Rectal smooth muscle tissue (tissue), 1 donor: Measurements from ENCODE around the gene C2CD2.

Experiments
- H3K27ac ChIP-seq: one replicate; pipeline ENCODE4 v1.7.0; 2013; ENCODE audit warnings: low read depth, low read length, inconsistent platforms
- H3K27me3 ChIP-seq: one replicate; pipeline ENCODE4 v1.7.0; 2013; ENCODE audit warnings: low read length; ENCODE audit not compliant: control insufficient read depth, insufficient read depth
- H3K36me3 ChIP-seq: one replicate; pipeline ENCODE4 v1.7.0; 2013; ENCODE audit warnings: low read length; ENCODE audit not compliant: control insufficient read depth, insufficient read depth
- H3K4me1 ChIP-seq: one replicate; pipeline ENCODE4 v1.7.0; 2013; ENCODE audit warnings: low read length; ENCODE audit not compliant: control insufficient read depth, insufficient read depth
- H3K4me3 ChIP-seq: one replicate; pipeline ENCODE4 v1.7.0; 2013; ENCODE audit warnings: low read length
- H3K9ac ChIP-seq: one replicate; pipeline ENCODE4 v1.7.0; 2013; ENCODE audit warnings: low read length

C2CD2 gene

GRCh38 chr21:41985662-41986416 is 32.0 kb upstream of the C2CD2 start:
- no peak overlapping the region for H3K9ac ChIP-seq
- H3K4me1 ChIP-seq, result no peaks in the 10 kb centered on the region
- no peaks in the 10 kb centered on the region for H3K27me3 ChIP-seq
- H3K4me3 ChIP-seq, result no peak overlapping the region
- no peak overlapping the region for H3K27ac ChIP-seq
- H3K36me3 ChIP-seq, result peaks cover under 1% of the 10 kb centered on the region

- H3K36me3 ChIP-seq, result no peaks in the 10 kb centered on the region
- H3K4me1 ChIP-seq, result no peaks in the 10 kb centered on the region
- no peak overlapping the region for H3K9ac ChIP-seq
These were observed 29.4 kb upstream of the C2CD2 start for GRCh38 chr21:41983229-41983628.

GRCh38 chr21:41980561-41980960 is 26.7 kb upstream of the C2CD2 start:
- Histone ChIP-seq H3K27me3 (no peaks in the 10 kb centered on the region), H3K36me3 (no peaks in the 10 kb centered on the region), H3K27ac (no peak overlapping the region), H3K9ac (no peak overlapping the region), H3K4me1 (no peaks in the 10 kb centered on the region), H3K4me3 (no peak overlapping the region)

More at GRCh38 chr21:41983229-41983628, 29.4 kb upstream of the C2CD2 start:
- no peaks in the 10 kb centered on the region for H3K27me3 ChIP-seq
- no peak overlapping the region for H3K27ac ChIP-seq
- H3K4me3 ChIP-seq, result no peak overlapping the region

- Histone ChIP-seq H3K4me3 (no peak overlapping the region), H3K27me3 (no peaks in the 10 kb centered on the region), H3K9ac (no peak overlapping the region), H3K4me1 (no peaks in the 10 kb centered on the region), H3K36me3 (no peaks in the 10 kb centered on the region), H3K27ac (no peak overlapping the region)
These were observed 26.0 kb upstream of the C2CD2 start for GRCh38 chr21:41979751-41980369.

- no peak overlapping the region for H3K9ac ChIP-seq
- H3K4me1 ChIP-seq, result no peaks in the 10 kb centered on the region
- no peaks in the 10 kb centered on the region for H3K27me3 ChIP-seq
- H3K4me3 ChIP-seq, result no peak overlapping the region
- no peaks in the 10 kb centered on the region for H3K36me3 ChIP-seq
- H3K27ac ChIP-seq, result no peak overlapping the region
These were observed 25.5 kb upstream of the C2CD2 start for GRCh38 chr21:41979335-41979734.

GRCh38 chr21:41977034-41977950 is 23.5 kb upstream of the C2CD2 start:
- H3K27me3 ChIP-seq, result no peaks in the 10 kb centered on the region
- H3K9ac ChIP-seq, result no peak overlapping the region
- H3K36me3 ChIP-seq, result no peaks in the 10 kb centered on the region
- no peak overlapping the region for H3K4me3 ChIP-seq
- no peak overlapping the region for H3K27ac ChIP-seq
- no peaks in the 10 kb centered on the region for H3K4me1 ChIP-seq

- H3K36me3 ChIP-seq, result no peaks in the 10 kb centered on the region
- no peaks in the 10 kb centered on the region for H3K4me1 ChIP-seq
- H3K27ac ChIP-seq, result no peak overlapping the region
- no peak overlapping the region for H3K4me3 ChIP-seq
- H3K9ac ChIP-seq, result no peak overlapping the region
- H3K27me3 ChIP-seq, result no peaks in the 10 kb centered on the region
These were observed 22.8 kb upstream of the C2CD2 start for GRCh38 chr21:41976611-41977010.

- Histone ChIP-seq H3K4me1 (no peaks in the 10 kb centered on the region), H3K9ac (no peak overlapping the region), H3K27ac (no peak overlapping the region), H3K27me3 (no peaks in the 10 kb centered on the region), H3K36me3 (no peaks in the 10 kb centered on the region), H3K4me3 (no peak overlapping the region)
These were observed 21.8 kb upstream of the C2CD2 start for GRCh38 chr21:41975391-41976272.

- no peak overlapping the region for H3K4me3 ChIP-seq
- H3K9ac ChIP-seq, result no peak overlapping the region
- no peaks in the 10 kb centered on the region for H3K4me1 ChIP-seq
- no peak overlapping the region for H3K27ac ChIP-seq
- no peaks in the 10 kb centered on the region for H3K36me3 ChIP-seq
- H3K27me3 ChIP-seq, result no peaks in the 10 kb centered on the region
These were observed 20.9 kb upstream of the C2CD2 start for GRCh38 chr21:41974752-41975053.

GRCh38 chr21:41973861-41974751 is 20.3 kb upstream of the C2CD2 start:
- Histone ChIP-seq H3K27me3 (no peaks in the 10 kb centered on the region), H3K36me3 (no peaks in the 10 kb centered on the region), H3K27ac (no peak overlapping the region), H3K4me1 (no peaks in the 10 kb centered on the region), H3K9ac (no peak overlapping the region), H3K4me3 (no peak overlapping the region)

- no peaks in the 10 kb centered on the region for H3K36me3 ChIP-seq
- no peaks in the 10 kb centered on the region for H3K27me3 ChIP-seq
- no peak overlapping the region for H3K9ac ChIP-seq
- H3K27ac ChIP-seq, result no peak overlapping the region
- no peaks in the 10 kb centered on the region for H3K4me1 ChIP-seq
- no peak overlapping the region for H3K4me3 ChIP-seq
These were observed 19.6 kb upstream of the C2CD2 start for GRCh38 chr21:41973427-41973831.
